ENCODE data around the gene IL17D.

DNA sequence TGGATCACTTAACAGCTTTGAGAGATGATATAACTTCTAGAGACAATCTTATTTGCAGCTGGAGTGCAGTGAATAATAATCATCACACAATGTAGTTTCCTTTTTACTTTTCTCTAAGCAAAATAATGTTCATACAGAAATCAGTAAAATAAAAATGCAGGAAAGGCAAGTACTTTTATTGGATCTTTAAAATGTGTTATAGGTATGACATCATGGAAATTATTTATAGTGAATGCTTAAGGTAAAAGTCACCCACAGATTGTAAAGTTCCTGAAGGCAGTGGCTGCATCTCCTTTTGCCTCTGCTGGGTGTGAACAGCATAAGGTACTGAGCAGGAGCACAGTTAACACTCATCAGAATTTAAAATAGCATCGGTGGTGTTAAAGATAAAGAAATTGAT, 17.3 kb upstream of the IL17D start:
- TF ChIP-seq, protein P1, sequence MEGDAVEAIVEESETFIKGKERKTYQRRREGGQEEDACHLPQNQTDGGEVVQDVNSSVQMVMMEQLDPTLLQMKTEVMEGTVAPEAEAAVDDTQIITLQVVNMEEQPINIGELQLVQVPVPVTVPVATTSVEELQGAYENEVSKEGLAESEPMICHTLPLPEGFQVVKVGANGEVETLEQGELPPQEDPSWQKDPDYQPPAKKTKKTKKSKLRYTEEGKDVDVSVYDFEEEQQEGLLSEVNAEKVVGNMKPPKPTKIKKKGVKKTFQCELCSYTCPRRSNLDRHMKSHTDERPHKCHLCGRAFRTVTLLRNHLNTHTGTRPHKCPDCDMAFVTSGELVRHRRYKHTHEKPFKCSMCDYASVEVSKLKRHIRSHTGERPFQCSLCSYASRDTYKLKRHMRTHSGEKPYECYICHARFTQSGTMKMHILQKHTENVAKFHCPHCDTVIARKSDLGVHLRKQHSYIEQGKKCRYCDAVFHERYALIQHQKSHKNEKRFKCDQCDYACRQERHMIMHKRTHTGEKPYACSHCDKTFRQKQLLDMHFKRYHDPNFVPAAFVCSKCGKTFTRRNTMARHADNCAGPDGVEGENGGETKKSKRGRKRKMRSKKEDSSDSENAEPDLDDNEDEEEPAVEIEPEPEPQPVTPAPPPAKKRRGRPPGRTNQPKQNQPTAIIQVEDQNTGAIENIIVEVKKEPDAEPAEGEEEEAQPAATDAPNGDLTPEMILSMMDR (IDR thresholded peaks at IDR 0.05) = no peak
- no peak for TF ChIP-seq POLR2A (IDR thresholded peaks at IDR 0.05)
